Tongue (tissue), 3 donors: Measurements from ENCODE around the gene METTL23. TPM values are rescaled to one million over a fixed set of nuclear protein-coding genes. Genes with fewer than 3 reads are reported as not detected.

Source experiments
- DNase-seq: peaks from one replicate; pipeline ENCODE4 v3.0.0-alpha.2; 2015
- small RNA-seq: library from RNA; depleted of rRNA; stranded (forward); fragments of <200 nt; gene quantifications from one replicate; pipeline ENCODE3, GENCODE V24; 2014; ENCODE audit warnings: low replicate concordance
- total RNA-seq: library from RNA; depleted of rRNA; stranded (reverse); fragments of >200 nt; gene quantifications from one replicate; pipeline ENCODE4 v1.2.3, GENCODE V29; 2014

Gene METTL23
- total RNA-seq, 1 donor from 2014 or later = 21.3 TPM

GRCh38 chr17:76772842-76773525 lies 46.3 kb downstream of the METTL23 start:
- peak; percentile 73 for DNase-seq

- DNase-seq = no peak
These were observed 48.5 kb downstream of the METTL23 start for GRCh38 chr17:76775021-76775600.

GRCh38 chr17:76781056-76781982 lies 54.7 kb downstream of the METTL23 start:
- peak; percentile 16 for DNase-seq

- peak; percentile 33 for DNase-seq
These were observed 56.5 kb downstream of the METTL23 start for GRCh38 chr17:76783146-76783545.

Small RNA genes lying within 50 kb of the gene (small RNA-seq; reads per million reads assigned to genes)
- gene AC005837.3 (not detected), gene RF02271 (not detected), gene RNU6-97P (not detected), gene RNY4P36 (0.35 reads per million, percentile 60 among the genes with 10 or more reads in this experiment)

Other genes starting within 250 kb of the METTL23 start
- gene RHBDF2, start 225.4 kb upstream of the METTL23 start, total RNA-seq = 8.7 TPM
- 12.2 TPM for gene CYGB, start 189.1 kb upstream of the METTL23 start, total RNA-seq
- gene PRCD, start 186.8 kb upstream of the METTL23 start, total RNA-seq = 0.31 TPM
- gene ST6GALNAC2, start 141.0 kb upstream of the METTL23 start, total RNA-seq = 11.7 TPM
- gene ST6GALNAC1, start 83.1 kb upstream of the METTL23 start, total RNA-seq = 1.7 TPM
- 200 TPM for gene MXRA7, start 15.9 kb upstream of the METTL23 start, total RNA-seq
- gene JMJD6, start 233 bp upstream of the METTL23 start, total RNA-seq = 23.0 TPM
- gene SRSF2, start 10.5 kb downstream of the METTL23 start, total RNA-seq = 129 TPM
- gene MFSD11, start 11.3 kb downstream of the METTL23 start, total RNA-seq = 60.1 TPM
- gene MGAT5B, start 141.6 kb downstream of the METTL23 start, total RNA-seq = not detected